OCI-LY1 (cell line): ENCODE results near the gene CLEC10A.

Experiments
- H2AFZ ChIP-seq: fragments of 200-600 bp; sonication (generic), shearing (Covaris generic); 2 replicates; pipeline ENCODE4 v1.6.0; 2014; ENCODE audit warnings: antibody characterized with exemption, mild to moderate bottlenecking, low read length
- H3F3A ChIP-seq: fragments of 200-600 bp; sonication (generic), shearing (Covaris generic); 2 replicates; pipeline ENCODE4 v1.6.0; 2014; ENCODE audit warnings: mild to moderate bottlenecking, antibody characterized with exemption, low read length, moderate library complexity; ENCODE audit not compliant: insufficient read depth
- H3K27ac ChIP-seq: fragments of 200-600 bp; sonication (generic); 2 replicates; pipeline ENCODE4 v1.5.1; 2014; ENCODE audit warnings: low read length, mixed run types, mild to moderate bottlenecking, low read depth; ENCODE audit not compliant: poor library complexity, severe bottlenecking
- H3K27me3 ChIP-seq: fragments of 200-600 bp; sonication (generic); 2 replicates; pipeline ENCODE4 v1.6.0; 2014; ENCODE audit warnings: antibody characterized with exemption, mild to moderate bottlenecking, low read length, moderate library complexity; ENCODE audit not compliant: insufficient read depth
- H3K36me3 ChIP-seq: fragments of 200-600 bp; sonication (generic); 2 replicates; pipeline ENCODE4 v1.6.1; 2014; ENCODE audit warnings: mild to moderate bottlenecking, antibody characterized with exemption, low read length, moderate library complexity, mixed read lengths; ENCODE audit not compliant: insufficient read depth
- H3K4me1 ChIP-seq: fragments of 200-600 bp; sonication (generic); 2 replicates; pipeline ENCODE4 v1.5.1; 2014; ENCODE audit warnings: mild to moderate bottlenecking, low read length, moderate library complexity; ENCODE audit not compliant: insufficient read depth, severe bottlenecking
- H3K4me2 ChIP-seq: fragments of 200-600 bp; sonication (generic), shearing (Covaris generic); 2 replicates; pipeline ENCODE4 v1.6.1; 2014; ENCODE audit warnings: low read length
- H3K4me3 ChIP-seq: fragments of 200-600 bp; sonication (generic); 2 replicates; pipeline ENCODE4 v1.5.1; 2014; ENCODE audit warnings: low read length, low read depth, mild to moderate bottlenecking, mixed read lengths; ENCODE audit not compliant: poor library complexity, severe bottlenecking
- H3K79me2 ChIP-seq: fragments of 200-600 bp; shearing (Covaris generic); 2 replicates; pipeline ENCODE4 v1.6.1; 2016; ENCODE audit warnings: mixed run types, low read length, mixed read lengths; ENCODE audit not compliant: insufficient read depth
- H3K9ac ChIP-seq: fragments of 200-600 bp; sonication (generic), shearing (Covaris generic); 2 replicates; pipeline ENCODE4 v1.6.1; 2014; ENCODE audit warnings: mild to moderate bottlenecking, low read length, mixed read lengths
- H3K9me2 ChIP-seq: fragments of 200-600 bp; sonication (generic), shearing (Covaris generic); 2 replicates; pipeline ENCODE4 v1.6.1; 2014; ENCODE audit warnings: low read depth, mild to moderate bottlenecking, low read length, mixed read lengths
- H3K9me3 ChIP-seq: fragments of 200-600 bp; shearing (Covaris generic); 2 replicates; pipeline ENCODE4 v1.6.1; 2014; ENCODE audit warnings: low read length, mixed read lengths
- H4K20me1 ChIP-seq: fragments of 200-600 bp; sonication (generic), shearing (Covaris generic); 2 replicates; pipeline ENCODE4 v1.6.0; 2016; ENCODE audit warnings: mild to moderate bottlenecking, low read length; ENCODE audit not compliant: insufficient read depth
- CTCF ChIP-seq: fragments of 200-600 bp; sonication (generic), shearing (Covaris generic); IDR thresholded peaks from 2 replicates; pipeline ENCODE4 v1.5.1; 2017; ENCODE audit warnings: mild to moderate bottlenecking, antibody characterized with exemption, low read length, moderate library complexity, mixed read lengths
- EZH2 ChIP-seq: fragments of 200-600 bp; sonication (generic), shearing (Covaris generic); IDR thresholded peaks from 2 replicates; pipeline ENCODE4 v1.8.0; 2017; ENCODE audit warnings: borderline replicate concordance, mixed run types, mild to moderate bottlenecking, antibody characterized with exemption, low read length, moderate library complexity, mixed read lengths

Gene CLEC10A

GRCh38 chr17:7067198-7067597 is 12.9 kb downstream of the CLEC10A start:
- no peaks in the 10 kb centered on the region for H3K9me3 ChIP-seq

GRCh38 chr17:7064261-7064660 is 15.8 kb downstream of the CLEC10A start:
- no peak overlapping the region for H3K9ac ChIP-seq
- H3K27ac ChIP-seq: no peak overlapping the region
- H3K9me2 ChIP-seq: no peaks in the 10 kb centered on the region
- peaks cover 6% of the 10 kb centered on the region; the same call in 1 of the 2 replicates for H3K27me3 ChIP-seq
- no peaks in the 10 kb centered on the region for H3F3A ChIP-seq
- no peak for TF ChIP-seq CTCF
- TF ChIP-seq EZH2: no peak
- no peak overlapping the region for H2AFZ ChIP-seq
- no peak overlapping the region for H3K4me2 ChIP-seq
- no peaks in the 10 kb centered on the region for H3K79me2 ChIP-seq
- H3K4me3 ChIP-seq: no peak overlapping the region
- H3K9me3 ChIP-seq: no peaks in the 10 kb centered on the region
- no peaks in the 10 kb centered on the region; the same call in 1 of the 2 replicates for H3K36me3 ChIP-seq
- H4K20me1 ChIP-seq: no peaks in the 10 kb centered on the region
- H3K4me1 ChIP-seq: no peaks in the 10 kb centered on the region

More at GRCh38 chr17:7067198-7067597, 12.9 kb downstream of the CLEC10A start:
- peaks cover 6% of the 10 kb centered on the region; the same call in 1 of the 2 replicates for H3K27me3 ChIP-seq
- no peak overlapping the region for H3K4me3 ChIP-seq
- no peaks in the 10 kb centered on the region for H4K20me1 ChIP-seq
- H3K9me2 ChIP-seq: no peaks in the 10 kb centered on the region
- TF ChIP-seq CTCF (no peak), EZH2 (no peak)
- H3F3A ChIP-seq: no peaks in the 10 kb centered on the region
- H2AFZ ChIP-seq: no peak overlapping the region
- no peak overlapping the region for H3K27ac ChIP-seq
- H3K9ac ChIP-seq: no peak overlapping the region
- no peaks in the 10 kb centered on the region; the same call in 1 of the 2 replicates for H3K36me3 ChIP-seq
- H3K4me2 ChIP-seq: no peak overlapping the region
- H3K79me2 ChIP-seq: no peaks in the 10 kb centered on the region
- H3K4me1 ChIP-seq: no peaks in the 10 kb centered on the region

- no peaks in the 10 kb centered on the region for H3K4me1 ChIP-seq
- no peaks in the 10 kb centered on the region for H3K9me2 ChIP-seq
- H2AFZ ChIP-seq: no peak overlapping the region
- no peaks in the 10 kb centered on the region for H3K79me2 ChIP-seq
- no peak overlapping the region for H3K4me3 ChIP-seq
- no peaks in the 10 kb centered on the region for H3K9me3 ChIP-seq
- no peak overlapping the region for H3K27ac ChIP-seq
- H3F3A ChIP-seq: no peaks in the 10 kb centered on the region
- H4K20me1 ChIP-seq: no peaks in the 10 kb centered on the region
- TF ChIP-seq CTCF (no peak), EZH2 (no peak)
- H3K9ac ChIP-seq: no peak overlapping the region
- H3K27me3 ChIP-seq: peaks cover 6% of the 10 kb centered on the region; the same call in 1 of the 2 replicates
- H3K36me3 ChIP-seq: no peaks in the 10 kb centered on the region
- H3K4me2 ChIP-seq: no peak overlapping the region
These were observed 16.4 kb downstream of the CLEC10A start for GRCh38 chr17:7063518-7064094.
